ENCODE data around the gene CDH5.

DNA sequence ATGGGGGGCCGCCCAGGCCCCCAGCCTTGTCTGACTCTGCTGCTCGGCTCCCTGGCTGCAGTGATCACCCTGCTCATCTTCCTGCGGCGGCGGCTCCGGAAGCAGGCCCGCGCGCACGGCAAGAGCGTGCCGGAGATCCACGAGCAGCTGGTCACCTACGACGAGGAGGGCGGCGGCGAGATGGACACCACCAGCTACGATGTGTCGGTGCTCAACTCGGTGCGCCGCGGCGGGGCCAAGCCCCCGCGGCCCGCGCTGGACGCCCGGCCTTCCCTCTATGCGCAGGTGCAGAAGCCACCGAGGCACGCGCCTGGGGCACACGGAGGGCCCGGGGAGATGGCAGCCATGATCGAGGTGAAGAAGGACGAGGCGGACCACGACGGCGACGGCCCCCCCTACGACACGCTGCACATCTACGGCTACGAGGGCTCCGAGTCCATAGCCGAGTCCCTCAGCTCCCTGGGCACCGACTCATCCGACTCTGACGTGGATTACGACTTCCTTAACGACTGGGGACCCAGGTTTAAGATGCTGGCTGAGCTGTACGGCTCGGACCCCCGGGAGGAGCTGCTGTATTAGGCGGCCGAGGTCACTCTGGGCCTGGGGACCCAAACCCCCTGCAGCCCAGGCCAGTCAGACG lies 36.2 kb downstream of the CDH5 start:
- peak; percentile 11 for TF ChIP-seq POLR2A (IDR thresholded peaks at IDR 0.05; ENCODE audit: low read depth, low read length)
- TF ChIP-seq, protein P1, sequence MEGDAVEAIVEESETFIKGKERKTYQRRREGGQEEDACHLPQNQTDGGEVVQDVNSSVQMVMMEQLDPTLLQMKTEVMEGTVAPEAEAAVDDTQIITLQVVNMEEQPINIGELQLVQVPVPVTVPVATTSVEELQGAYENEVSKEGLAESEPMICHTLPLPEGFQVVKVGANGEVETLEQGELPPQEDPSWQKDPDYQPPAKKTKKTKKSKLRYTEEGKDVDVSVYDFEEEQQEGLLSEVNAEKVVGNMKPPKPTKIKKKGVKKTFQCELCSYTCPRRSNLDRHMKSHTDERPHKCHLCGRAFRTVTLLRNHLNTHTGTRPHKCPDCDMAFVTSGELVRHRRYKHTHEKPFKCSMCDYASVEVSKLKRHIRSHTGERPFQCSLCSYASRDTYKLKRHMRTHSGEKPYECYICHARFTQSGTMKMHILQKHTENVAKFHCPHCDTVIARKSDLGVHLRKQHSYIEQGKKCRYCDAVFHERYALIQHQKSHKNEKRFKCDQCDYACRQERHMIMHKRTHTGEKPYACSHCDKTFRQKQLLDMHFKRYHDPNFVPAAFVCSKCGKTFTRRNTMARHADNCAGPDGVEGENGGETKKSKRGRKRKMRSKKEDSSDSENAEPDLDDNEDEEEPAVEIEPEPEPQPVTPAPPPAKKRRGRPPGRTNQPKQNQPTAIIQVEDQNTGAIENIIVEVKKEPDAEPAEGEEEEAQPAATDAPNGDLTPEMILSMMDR (IDR thresholded peaks at IDR 0.05; ENCODE audit: extremely low read depth in 1 of 2, insufficient read depth in 1 of 2, low read depth in 1 of 2, low read length in 2 of 2) = no peak
- no peak for TF ChIP-seq POLR2AphosphoS5 (IDR thresholded peaks at IDR 0.05; ENCODE audit: insufficient read depth, low read depth, low read length)
- no peak for TF ChIP-seq EZH2 (IDR thresholded peaks at IDR 0.05; ENCODE audit: borderline replicate concordance, low read depth, low read length, severe bottlenecking)
- TF ChIP-seq JUN (IDR thresholded peaks at IDR 0.05; ENCODE audit: borderline replicate concordance, insufficient read depth, insufficient read length, low read depth) = no peak

All from endothelial cell of umbilical vein (primary cell).